GM12878 (cell line): ENCODE data around the gene ST3GAL5.

Source experiments
- ATF2 ChIP-seq: IDR thresholded peaks from 2 replicates; pipeline ENCODE4 v1.6.1; 2012; ENCODE audit warnings: low read length, inconsistent platforms
- CEBPB ChIP-seq, 2 experiments: fragments of 150-350 bp in 1 of 2; IDR thresholded peaks; 2 replicates each; pipeline ENCODE4 v1.6.1; 2012 to 2014; ENCODE audit warnings: low read depth in 2 of 2, low read length in 2 of 2, borderline replicate concordance in 1 of 2, inconsistent platforms in 1 of 2
- FOXM1 ChIP-seq: IDR thresholded peaks from 2 replicates; pipeline ENCODE4 v1.6.1; 2012; ENCODE audit warnings: low read depth, mild to moderate bottlenecking, inconsistent platforms, low read length, moderate library complexity
- MYC ChIP-seq: IDR thresholded peaks from 2 replicates; pipeline ENCODE4 v1.6.1; 2011; ENCODE audit warnings: mild to moderate bottlenecking, low read length, moderate library complexity, inconsistent platforms; ENCODE audit not compliant: insufficient read depth, insufficient replicate concordance, insufficient read length, severe bottlenecking
- NR2C2 ChIP-seq: IDR thresholded peaks from 2 replicates; pipeline ENCODE4 v1.6.1; 2011; ENCODE audit warnings: borderline replicate concordance, low read depth; ENCODE audit not compliant: control insufficient read depth, insufficient read length
- RBBP5 ChIP-seq: fragments of 200-600 bp; sonication (generic); conservative IDR thresholded peaks from 2 replicates; pipeline ENCODE4 v1.6.1; 2016
- TCF12 ChIP-seq: IDR thresholded peaks from 2 replicates; pipeline ENCODE4 v1.6.1; 2011; ENCODE audit warnings: low read depth, mild to moderate bottlenecking, low read length
- TF ChIP-seq, protein P1 (sequence below), 3 experiments: IDR thresholded peaks in 2 of 3; conservative IDR thresholded peaks in 1 of 3; 2 replicates each; pipeline ENCODE4 v1.5.1; 2011; ENCODE audit warnings: low read depth in 3 of 3, low read length in 3 of 3, mild to moderate bottlenecking in 3 of 3, control low read depth in 2 of 3, moderate library complexity in 2 of 3, inconsistent platforms in 1 of 3, mixed read lengths in 1 of 3; ENCODE audit not compliant: control insufficient read depth in 2 of 3, insufficient read depth in 1 of 3; ENCODE audit errors: extremely low read depth in 1 of 3
- TF ChIP-seq, protein P2 (sequence below): IDR thresholded peaks from 2 replicates; pipeline ENCODE4 v1.6.1; 2011; ENCODE audit warnings: low read depth, low read length, improper control_type of control experiment, borderline replicate concordance
- TF ChIP-seq, protein P3 (sequence below): IDR thresholded peaks from 2 replicates; pipeline ENCODE4 v1.6.1; 2011; ENCODE audit warnings: borderline replicate concordance, low read depth, mild to moderate bottlenecking, moderate library complexity, mixed read lengths, low read length; ENCODE audit not compliant: insufficient read depth; ENCODE audit errors: extremely low read length

- TF ChIP-seq FOXM1 (no peak), RBBP5 (no peak), ATF2 (no peak), TCF12 (no peak), MYC (no peak), CEBPB (IDR thresholded peaks at IDR 0.05; ENCODE audit: borderline replicate concordance in 1 of 2, low read depth in 2 of 2, low read length in 2 of 2) (no peak), NR2C2 (no peak)
- TF ChIP-seq, protein P1, sequence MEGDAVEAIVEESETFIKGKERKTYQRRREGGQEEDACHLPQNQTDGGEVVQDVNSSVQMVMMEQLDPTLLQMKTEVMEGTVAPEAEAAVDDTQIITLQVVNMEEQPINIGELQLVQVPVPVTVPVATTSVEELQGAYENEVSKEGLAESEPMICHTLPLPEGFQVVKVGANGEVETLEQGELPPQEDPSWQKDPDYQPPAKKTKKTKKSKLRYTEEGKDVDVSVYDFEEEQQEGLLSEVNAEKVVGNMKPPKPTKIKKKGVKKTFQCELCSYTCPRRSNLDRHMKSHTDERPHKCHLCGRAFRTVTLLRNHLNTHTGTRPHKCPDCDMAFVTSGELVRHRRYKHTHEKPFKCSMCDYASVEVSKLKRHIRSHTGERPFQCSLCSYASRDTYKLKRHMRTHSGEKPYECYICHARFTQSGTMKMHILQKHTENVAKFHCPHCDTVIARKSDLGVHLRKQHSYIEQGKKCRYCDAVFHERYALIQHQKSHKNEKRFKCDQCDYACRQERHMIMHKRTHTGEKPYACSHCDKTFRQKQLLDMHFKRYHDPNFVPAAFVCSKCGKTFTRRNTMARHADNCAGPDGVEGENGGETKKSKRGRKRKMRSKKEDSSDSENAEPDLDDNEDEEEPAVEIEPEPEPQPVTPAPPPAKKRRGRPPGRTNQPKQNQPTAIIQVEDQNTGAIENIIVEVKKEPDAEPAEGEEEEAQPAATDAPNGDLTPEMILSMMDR (IDR thresholded peaks at IDR 0.05 in 2 of 3, conservative IDR thresholded peaks at IDR 0.05 in 1 of 3; ENCODE audit: control insufficient read depth in 2 of 3, extremely low read depth in 1 of 3, insufficient read depth in 1 of 3, low read depth in 3 of 3, low read length in 3 of 3), result no peak
- TF ChIP-seq, protein P2, sequence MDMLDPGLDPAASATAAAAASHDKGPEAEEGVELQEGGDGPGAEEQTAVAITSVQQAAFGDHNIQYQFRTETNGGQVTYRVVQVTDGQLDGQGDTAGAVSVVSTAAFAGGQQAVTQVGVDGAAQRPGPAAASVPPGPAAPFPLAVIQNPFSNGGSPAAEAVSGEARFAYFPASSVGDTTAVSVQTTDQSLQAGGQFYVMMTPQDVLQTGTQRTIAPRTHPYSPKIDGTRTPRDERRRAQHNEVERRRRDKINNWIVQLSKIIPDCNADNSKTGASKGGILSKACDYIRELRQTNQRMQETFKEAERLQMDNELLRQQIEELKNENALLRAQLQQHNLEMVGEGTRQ, result no peak
- TF ChIP-seq, protein P3, sequence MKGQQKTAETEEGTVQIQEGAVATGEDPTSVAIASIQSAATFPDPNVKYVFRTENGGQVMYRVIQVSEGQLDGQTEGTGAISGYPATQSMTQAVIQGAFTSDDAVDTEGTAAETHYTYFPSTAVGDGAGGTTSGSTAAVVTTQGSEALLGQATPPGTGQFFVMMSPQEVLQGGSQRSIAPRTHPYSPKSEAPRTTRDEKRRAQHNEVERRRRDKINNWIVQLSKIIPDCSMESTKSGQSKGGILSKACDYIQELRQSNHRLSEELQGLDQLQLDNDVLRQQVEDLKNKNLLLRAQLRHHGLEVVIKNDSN, result no peak
These were observed 26.1 kb upstream of the ST3GAL5 start for GRCh38 chr2:85914922-85915321.
